ENCODE measurements around the gene GBA2. TPM values are rescaled to one million over a fixed set of nuclear protein-coding genes. Genes with fewer than 3 reads are reported as not detected.

Gene GBA2
- total and polyA plus RNA-seq, 2 experiments from 2014 or later, result 32.1 to 80.1 TPM

DNA sequence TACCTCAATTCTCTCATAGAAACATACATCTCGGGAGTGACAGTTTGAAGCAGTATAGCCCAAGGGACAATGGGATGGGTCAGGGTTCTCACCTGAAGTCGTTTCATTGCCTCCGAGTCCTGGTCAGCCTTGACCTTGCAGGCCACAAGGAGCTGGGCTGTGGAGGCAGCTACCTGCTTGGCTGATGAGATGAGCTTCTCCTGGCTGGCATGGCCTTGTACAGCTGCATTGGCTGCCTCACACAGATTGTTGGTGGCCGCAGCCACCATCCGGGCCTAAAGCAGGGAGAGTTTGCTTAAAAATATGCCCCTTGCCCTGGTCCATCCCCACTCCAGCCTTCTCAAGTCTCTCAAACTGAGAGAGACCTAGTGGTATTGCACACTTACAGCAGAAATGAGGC, 50.8 kb downstream of the GBA2 start (continued):
- TF ChIP-seq, protein P1, sequence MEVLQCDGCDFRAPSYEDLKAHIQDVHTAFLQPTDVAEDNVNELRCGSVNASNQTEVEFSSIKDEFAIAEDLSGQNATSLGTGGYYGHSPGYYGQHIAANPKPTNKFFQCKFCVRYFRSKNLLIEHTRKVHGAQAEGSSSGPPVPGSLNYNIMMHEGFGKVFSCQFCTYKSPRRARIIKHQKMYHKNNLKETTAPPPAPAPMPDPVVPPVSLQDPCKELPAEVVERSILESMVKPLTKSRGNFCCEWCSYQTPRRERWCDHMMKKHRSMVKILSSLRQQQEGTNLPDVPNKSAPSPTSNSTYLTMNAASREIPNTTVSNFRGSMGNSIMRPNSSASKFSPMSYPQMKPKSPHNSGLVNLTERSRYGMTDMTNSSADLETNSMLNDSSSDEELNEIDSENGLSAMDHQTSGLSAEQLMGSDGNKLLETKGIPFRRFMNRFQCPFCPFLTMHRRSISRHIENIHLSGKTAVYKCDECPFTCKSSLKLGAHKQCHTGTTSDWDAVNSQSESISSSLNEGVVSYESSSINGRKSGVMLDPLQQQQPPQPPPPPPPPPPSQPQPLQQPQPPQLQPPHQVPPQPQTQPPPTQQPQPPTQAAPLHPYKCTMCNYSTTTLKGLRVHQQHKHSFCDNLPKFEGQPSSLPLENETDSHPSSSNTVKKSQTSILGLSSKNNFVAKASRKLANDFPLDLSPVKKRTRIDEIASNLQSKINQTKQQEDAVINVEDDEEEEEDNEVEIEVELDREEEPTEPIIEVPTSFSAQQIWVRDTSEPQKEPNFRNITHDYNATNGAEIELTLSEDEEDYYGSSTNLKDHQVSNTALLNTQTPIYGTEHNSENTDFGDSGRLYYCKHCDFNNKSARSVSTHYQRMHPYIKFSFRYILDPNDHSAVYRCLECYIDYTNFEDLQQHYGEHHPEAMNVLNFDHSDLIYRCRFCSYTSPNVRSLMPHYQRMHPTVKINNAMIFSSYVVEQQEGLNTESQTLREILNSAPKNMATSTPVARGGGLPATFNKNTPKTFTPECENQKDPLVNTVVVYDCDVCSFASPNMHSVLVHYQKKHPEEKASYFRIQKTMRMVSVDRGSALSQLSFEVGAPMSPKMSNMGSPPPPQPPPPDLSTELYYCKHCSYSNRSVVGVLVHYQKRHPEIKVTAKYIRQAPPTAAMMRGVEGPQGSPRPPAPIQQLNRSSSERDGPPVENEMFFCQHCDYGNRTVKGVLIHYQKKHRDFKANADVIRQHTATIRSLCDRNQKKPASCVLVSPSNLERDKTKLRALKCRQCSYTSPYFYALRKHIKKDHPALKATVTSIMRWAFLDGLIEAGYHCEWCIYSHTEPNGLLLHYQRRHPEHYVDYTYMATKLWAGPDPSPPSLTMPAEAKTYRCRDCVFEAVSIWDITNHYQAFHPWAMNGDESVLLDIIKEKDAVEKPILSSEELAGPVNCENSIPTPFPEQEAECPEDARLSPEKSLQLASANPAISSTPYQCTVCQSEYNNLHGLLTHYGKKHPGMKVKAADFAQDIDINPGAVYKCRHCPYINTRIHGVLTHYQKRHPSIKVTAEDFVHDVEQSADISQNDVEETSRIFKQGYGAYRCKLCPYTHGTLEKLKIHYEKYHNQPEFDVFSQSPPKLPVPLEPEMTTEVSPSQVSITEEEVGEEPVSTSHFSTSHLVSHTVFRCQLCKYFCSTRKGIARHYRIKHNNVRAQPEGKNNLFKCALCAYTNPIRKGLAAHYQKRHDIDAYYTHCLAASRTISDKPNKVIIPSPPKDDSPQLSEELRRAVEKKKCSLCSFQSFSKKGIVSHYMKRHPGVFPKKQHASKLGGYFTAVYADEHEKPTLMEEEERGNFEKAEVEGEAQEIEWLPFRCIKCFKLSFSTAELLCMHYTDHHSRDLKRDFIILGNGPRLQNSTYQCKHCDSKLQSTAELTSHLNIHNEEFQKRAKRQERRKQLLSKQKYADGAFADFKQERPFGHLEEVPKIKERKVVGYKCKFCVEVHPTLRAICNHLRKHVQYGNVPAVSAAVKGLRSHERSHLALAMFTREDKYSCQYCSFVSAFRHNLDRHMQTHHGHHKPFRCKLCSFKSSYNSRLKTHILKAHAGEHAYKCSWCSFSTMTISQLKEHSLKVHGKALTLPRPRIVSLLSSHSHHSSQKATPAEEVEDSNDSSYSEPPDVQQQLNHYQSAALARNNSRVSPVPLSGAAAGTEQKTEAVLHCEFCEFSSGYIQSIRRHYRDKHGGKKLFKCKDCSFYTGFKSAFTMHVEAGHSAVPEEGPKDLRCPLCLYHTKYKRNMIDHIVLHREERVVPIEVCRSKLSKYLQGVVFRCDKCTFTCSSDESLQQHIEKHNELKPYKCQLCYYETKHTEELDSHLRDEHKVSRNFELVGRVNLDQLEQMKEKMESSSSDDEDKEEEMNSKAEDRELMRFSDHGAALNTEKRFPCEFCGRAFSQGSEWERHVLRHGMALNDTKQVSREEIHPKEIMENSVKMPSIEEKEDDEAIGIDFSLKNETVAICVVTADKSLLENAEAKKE (CRISPR knock-in tag; IDR thresholded peaks at IDR 0.05), result no peak

DNA sequence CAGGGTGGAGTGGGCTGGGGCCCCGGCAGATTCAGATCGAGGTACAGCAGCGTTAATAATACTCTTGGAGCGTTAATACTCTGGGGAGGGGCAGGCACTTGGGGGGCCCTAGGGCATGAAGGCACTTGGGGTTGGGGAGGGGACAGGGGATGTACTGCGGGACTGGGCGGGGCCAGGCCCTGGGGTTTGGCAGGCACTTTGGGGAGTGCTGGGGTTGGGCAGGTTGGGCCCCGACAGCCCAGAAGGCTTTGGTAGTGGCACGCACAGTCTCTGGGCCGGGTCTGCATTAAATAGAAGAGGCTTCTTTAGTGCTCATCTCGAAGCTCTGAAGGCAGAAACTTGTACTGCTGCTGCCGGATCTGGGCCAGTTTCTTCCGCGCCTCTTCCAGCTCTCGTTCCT, 51.5 kb downstream of the GBA2 start:
- H3K4me2 ChIP-seq, result no peak overlapping the region
- no peaks in the 10 kb centered on the region for H4K20me1 ChIP-seq (replicated peaks; ENCODE audit: insufficient read depth)
- H3K27ac ChIP-seq (ENCODE audit: low read depth), result no peak overlapping the region
- no peaks in the 10 kb centered on the region for H3K27me3 ChIP-seq (ENCODE audit: insufficient read depth)
- Mint-ChIP-seq H3K36me3 (ENCODE audit: low read depth) (no peaks in the 10 kb centered on the region; the same call in none of the 3 replicates), H3K4me3 (no peak overlapping the region), H3K27ac (no peak overlapping the region), H3K27me3 (ENCODE audit: insufficient read depth, low read depth, poor library complexity) (peaks cover 5% of the 10 kb centered on the region), H3K4me1 (no peaks in the 10 kb centered on the region), H3K9me3 (no peaks in the 10 kb centered on the region)
- H3K4me3 ChIP-seq, result no peak overlapping the region
- H3K9me2 ChIP-seq (ENCODE audit: insufficient read depth), result no peaks in the 10 kb centered on the region
- peaks cover 31% of the 10 kb centered on the region; the same call in 1 of the 2 replicates for H3K36me3 ChIP-seq (ENCODE audit: insufficient read depth)
- no peaks in the 10 kb centered on the region for H3K79me2 ChIP-seq (replicated peaks; ENCODE audit: insufficient read depth)
- no peaks in the 10 kb centered on the region for H3K4me1 ChIP-seq (ENCODE audit: insufficient read depth)
- H2AFZ ChIP-seq, result no peak overlapping the region
- DNase-seq (ENCODE audit: low spot score), result no peak
- ATAC-seq, result no peak
- peaks cover 6% of the 10 kb centered on the region for H3F3A ChIP-seq (replicated peaks; ENCODE audit: low read depth)
- TF ChIP-seq NANOG (IDR thresholded peaks at IDR 0.05; ENCODE audit: borderline replicate concordance) (no peak), POLR2AphosphoS5 (IDR thresholded peaks at IDR 0.05; ENCODE audit: low read depth) (no peak), ZNF331 (CRISPR knock-in tag; IDR thresholded peaks at IDR 0.05; ENCODE audit: low read depth) (no peak), JUNB (IDR thresholded peaks at IDR 0.05; ENCODE audit: unreplicated experiment) (no peak)
- TF ChIP-seq, protein P1 (CRISPR knock-in tag; IDR thresholded peaks at IDR 0.05), result no peak
- TF ChIP-seq, protein P2, sequence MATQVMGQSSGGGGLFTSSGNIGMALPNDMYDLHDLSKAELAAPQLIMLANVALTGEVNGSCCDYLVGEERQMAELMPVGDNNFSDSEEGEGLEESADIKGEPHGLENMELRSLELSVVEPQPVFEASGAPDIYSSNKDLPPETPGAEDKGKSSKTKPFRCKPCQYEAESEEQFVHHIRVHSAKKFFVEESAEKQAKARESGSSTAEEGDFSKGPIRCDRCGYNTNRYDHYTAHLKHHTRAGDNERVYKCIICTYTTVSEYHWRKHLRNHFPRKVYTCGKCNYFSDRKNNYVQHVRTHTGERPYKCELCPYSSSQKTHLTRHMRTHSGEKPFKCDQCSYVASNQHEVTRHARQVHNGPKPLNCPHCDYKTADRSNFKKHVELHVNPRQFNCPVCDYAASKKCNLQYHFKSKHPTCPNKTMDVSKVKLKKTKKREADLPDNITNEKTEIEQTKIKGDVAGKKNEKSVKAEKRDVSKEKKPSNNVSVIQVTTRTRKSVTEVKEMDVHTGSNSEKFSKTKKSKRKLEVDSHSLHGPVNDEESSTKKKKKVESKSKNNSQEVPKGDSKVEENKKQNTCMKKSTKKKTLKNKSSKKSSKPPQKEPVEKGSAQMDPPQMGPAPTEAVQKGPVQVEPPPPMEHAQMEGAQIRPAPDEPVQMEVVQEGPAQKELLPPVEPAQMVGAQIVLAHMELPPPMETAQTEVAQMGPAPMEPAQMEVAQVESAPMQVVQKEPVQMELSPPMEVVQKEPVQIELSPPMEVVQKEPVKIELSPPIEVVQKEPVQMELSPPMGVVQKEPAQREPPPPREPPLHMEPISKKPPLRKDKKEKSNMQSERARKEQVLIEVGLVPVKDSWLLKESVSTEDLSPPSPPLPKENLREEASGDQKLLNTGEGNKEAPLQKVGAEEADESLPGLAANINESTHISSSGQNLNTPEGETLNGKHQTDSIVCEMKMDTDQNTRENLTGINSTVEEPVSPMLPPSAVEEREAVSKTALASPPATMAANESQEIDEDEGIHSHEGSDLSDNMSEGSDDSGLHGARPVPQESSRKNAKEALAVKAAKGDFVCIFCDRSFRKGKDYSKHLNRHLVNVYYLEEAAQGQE (IDR thresholded peaks at IDR 0.05; ENCODE audit: unreplicated experiment), result no peak

Data from GM23338 (cell line).